Fibroblast of mammary gland (primary cell): Measurements from ENCODE around the gene AKAP10.

Source experiments
- DNase-seq: peaks from one replicate; pipeline ENCODE4 v3.0.0-alpha.2; 2010; ENCODE audit warnings: low read depth
- H3K4me3 ChIP-seq: 2 replicates; pipeline ENCODE4 v1.5.1; 2011; ENCODE audit warnings: low read depth, mild to moderate bottlenecking, low read length, moderate library complexity; ENCODE audit not compliant: control insufficient read depth
- TF ChIP-seq, protein P1 (sequence below): conservative IDR thresholded peaks from 2 replicates; pipeline ENCODE4 v1.5.1; 2011; ENCODE audit warnings: low read depth, low read length, inconsistent platforms; ENCODE audit not compliant: control insufficient read depth, insufficient read depth

Gene AKAP10

DNA sequence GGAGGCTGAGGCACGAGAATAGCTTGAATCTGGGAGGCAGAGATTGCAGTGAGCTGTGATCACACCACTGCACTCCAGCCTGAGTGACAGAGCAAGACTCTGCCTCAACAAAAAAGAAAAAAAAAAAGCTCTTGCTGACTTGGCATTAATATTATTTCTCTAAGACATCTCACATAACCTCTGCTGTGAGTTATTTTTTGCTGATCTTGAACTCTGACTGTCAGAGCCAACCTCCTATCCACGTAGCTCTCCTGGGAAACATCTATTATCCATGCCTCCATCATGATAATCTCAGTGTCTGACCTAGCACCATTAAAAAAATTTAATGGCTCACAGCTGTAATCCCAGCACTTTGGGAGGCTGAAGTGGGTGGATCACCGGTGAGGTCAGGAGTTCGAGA lies 97.2 kb downstream of the AKAP10 start:
- TF ChIP-seq, protein P1, sequence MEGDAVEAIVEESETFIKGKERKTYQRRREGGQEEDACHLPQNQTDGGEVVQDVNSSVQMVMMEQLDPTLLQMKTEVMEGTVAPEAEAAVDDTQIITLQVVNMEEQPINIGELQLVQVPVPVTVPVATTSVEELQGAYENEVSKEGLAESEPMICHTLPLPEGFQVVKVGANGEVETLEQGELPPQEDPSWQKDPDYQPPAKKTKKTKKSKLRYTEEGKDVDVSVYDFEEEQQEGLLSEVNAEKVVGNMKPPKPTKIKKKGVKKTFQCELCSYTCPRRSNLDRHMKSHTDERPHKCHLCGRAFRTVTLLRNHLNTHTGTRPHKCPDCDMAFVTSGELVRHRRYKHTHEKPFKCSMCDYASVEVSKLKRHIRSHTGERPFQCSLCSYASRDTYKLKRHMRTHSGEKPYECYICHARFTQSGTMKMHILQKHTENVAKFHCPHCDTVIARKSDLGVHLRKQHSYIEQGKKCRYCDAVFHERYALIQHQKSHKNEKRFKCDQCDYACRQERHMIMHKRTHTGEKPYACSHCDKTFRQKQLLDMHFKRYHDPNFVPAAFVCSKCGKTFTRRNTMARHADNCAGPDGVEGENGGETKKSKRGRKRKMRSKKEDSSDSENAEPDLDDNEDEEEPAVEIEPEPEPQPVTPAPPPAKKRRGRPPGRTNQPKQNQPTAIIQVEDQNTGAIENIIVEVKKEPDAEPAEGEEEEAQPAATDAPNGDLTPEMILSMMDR, result no peak
- DNase-seq, result peak; percentile 20
- H3K4me3 ChIP-seq, result no peak overlapping the region

DNA sequence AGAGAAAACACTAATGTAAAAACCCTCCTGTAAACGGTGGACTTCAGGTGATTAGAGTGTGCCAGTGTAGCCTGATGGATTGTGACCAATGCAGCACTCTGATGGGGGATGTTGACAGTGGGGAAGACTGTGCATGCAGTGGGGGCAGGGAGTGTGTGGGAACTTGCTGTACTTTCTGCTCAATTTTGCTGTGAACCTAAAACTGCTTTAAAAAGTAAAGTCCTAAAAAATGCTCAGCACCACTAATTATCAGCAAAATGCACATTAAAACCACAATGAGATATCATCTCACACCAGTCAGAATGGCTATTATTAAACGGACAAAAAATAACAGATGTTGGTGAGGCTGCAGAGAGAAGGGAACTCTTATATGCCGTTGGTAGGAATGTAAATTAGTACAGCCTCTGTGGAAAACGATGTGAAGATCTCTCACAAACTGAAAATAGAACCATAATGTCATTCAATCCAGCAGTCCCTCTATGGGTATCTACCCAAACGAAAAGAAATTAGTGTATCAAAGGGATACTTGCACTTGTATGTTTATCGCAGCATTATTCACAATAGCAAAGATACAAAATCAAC lies 100.2 kb downstream of the AKAP10 start:
- TF ChIP-seq, protein P1, result no peak
- no peak overlapping the region for H3K4me3 ChIP-seq
- DNase-seq, result no peak

DNA sequence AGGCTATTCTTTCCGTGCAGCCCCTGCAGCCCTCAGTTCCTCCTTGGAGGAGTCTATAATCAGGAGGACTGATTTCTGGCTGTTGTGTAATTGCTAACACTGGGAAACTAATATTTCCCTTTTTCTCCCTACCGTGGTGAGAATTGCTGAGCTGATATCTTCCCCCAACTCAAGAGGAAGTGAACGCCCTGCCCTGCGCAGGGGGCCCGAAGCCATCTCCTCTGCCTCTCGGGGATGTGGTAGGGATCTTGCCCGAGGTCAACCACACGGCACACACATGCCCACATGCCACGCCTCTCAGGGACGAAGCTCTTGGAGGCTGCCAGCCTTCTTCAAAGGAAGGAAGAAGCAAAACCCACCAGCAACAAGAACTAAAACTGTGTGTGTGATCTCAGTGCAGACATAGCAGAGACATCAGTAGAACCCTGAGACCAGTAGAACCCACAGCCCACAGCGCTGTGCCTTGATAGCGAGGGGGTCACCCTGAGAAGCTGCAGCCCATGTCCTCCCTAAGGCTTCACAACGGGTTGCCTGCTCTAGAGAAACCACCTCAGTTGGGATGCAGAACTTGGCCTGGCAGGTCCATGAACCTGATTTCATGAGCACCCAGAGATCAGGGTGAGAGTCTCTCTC lies 101.0 kb downstream of the AKAP10 start:
- TF ChIP-seq, protein P1, result no peak
- no peak for DNase-seq
- no peak overlapping the region for H3K4me3 ChIP-seq

DNA sequence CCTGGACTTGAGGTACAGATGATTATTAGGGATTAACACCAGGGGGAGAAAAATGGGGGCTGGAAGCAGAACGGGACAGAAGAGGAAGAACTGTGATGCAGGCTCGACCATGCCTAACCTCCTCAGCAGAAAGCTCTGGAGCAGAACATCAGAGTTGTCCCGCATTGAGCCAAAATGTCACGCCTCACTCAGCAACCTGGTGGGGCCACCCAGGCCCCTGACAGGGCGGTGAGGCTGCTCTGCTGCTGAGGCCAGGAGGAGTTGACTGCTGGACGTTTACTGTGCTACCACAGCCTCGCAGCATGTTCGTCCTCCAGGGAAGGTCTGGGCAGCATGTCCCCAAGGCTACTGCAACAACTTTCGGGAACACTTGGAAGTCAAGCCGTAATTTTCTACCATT lies 103.4 kb downstream of the AKAP10 start:
- DNase-seq, result no peak
- TF ChIP-seq, protein P1, result no peak
- H3K4me3 ChIP-seq, result no peak overlapping the region

DNA sequence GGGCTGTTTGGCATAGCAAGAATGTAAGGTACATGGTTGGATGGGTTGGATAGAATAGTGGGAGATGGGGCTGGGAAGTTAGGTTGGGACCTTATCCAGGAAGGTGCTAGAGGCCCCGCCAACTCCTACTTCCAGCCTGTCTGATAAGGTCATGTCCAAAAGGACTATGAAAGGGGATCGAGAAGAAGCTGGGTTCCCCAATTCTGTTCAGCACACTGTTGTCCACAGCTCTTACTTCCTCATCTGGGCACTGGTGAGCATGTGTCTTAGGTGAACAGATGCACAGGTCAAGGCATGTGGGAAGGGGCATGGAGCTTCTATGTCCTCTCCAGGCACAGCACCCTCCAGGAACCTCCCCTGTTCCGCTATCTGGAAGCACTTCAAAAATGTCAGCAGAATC lies 104.3 kb downstream of the AKAP10 start:
- TF ChIP-seq, protein P1, result no peak
- DNase-seq, result no peak
- H3K4me3 ChIP-seq, result no peak overlapping the region

DNA sequence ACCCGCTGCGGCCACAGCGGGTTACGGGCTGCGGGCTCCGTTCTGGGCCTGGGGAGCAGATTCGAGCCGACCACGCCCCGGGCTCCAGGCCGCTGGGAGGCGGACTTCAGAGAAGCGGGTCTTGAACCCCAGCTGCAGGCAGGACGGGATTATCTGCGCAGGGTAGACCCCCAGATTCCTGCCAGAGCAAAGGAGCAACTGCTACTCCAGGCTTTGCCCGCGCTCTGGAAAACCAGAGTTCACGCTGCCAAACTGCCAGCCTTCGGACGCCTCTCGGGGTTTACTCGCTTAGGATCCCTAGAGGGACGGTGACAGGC lies 109.6 kb downstream of the AKAP10 start:
- TF ChIP-seq, protein P1, result no peak
- H3K4me3 ChIP-seq, result peak overlapping the region; percentile 42
- no peak for DNase-seq
